ENCODE results near the gene SELENOI.

DNA sequence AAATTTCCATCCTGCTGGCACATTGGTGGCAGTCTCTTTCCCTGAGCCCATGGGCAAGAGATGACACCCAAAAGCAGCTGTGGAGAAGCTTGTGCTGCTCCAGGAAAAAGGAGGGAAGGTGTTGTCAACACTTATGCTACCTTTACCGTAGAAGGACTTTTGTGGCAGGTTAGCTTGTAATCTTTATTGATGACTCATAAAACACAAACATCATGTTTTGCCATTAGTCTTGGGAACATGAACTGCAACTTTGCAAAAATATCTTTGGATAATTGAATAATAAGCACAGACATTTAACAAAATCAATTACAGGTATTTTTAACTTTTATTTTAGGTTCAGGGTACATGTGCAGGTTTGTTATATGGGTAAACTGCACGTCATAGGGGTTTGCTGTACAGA, 89.2 kb downstream of the SELENOI start:
- TF ChIP-seq POLR2AphosphoS5 (IDR thresholded peaks at IDR 0.05) (no peak), POLR2A (IDR thresholded peaks at IDR 0.05; ENCODE audit: low read depth) (no peak), EP300 (IDR thresholded peaks at IDR 0.05) (no peak)
- TF ChIP-seq, protein P1, sequence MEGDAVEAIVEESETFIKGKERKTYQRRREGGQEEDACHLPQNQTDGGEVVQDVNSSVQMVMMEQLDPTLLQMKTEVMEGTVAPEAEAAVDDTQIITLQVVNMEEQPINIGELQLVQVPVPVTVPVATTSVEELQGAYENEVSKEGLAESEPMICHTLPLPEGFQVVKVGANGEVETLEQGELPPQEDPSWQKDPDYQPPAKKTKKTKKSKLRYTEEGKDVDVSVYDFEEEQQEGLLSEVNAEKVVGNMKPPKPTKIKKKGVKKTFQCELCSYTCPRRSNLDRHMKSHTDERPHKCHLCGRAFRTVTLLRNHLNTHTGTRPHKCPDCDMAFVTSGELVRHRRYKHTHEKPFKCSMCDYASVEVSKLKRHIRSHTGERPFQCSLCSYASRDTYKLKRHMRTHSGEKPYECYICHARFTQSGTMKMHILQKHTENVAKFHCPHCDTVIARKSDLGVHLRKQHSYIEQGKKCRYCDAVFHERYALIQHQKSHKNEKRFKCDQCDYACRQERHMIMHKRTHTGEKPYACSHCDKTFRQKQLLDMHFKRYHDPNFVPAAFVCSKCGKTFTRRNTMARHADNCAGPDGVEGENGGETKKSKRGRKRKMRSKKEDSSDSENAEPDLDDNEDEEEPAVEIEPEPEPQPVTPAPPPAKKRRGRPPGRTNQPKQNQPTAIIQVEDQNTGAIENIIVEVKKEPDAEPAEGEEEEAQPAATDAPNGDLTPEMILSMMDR (IDR thresholded peaks at IDR 0.05) = no peak

Data from esophagus muscularis mucosa (tissue), 4 donors.